CD8-positive, alpha-beta memory T cell (primary cell): ENCODE data around the gene SIT1. TPM values are rescaled to one million over a fixed set of nuclear protein-coding genes. Genes with fewer than 3 reads are reported as not detected.
A peak's percentile ranks its signal among the peaks of the same experiment; 100 is the strongest.
"Not testable (repeated sequence)": the region's sequence is repeated elsewhere in the genome, so short reads cannot be mapped to it uniquely, and the experiment has no call there.

Experiments
- CTCF ChIA-PET: fragments of 350-600 bp; sonication (Branson Sonifier 250); formaldehyde crosslinking; loops from one replicate; lab custom pipeline; 2021; ENCODE audit warnings: antibody characterized with exemption; lab: Charles Lee
- POLR2A ChIA-PET: fragments of 350-600 bp; sonication (Branson Sonifier 250); formaldehyde crosslinking; loops from one replicate; lab custom pipeline; 2021; ENCODE audit warnings: antibody characterized with exemption; lab: Charles Lee
- DNase-seq, 5 donors: peaks; one replicate each; pipeline versions ENCODE4 v3.0.0 to v3.0.0-alpha.2; 2020 to 2022; ENCODE audit warnings: mixed read lengths in 1 of 5
- H3K27ac ChIP-seq: one replicate; pipeline ENCODE4 v1.7.0; 2013; ENCODE audit warnings: low read depth, mild to moderate bottlenecking, low read length, moderate library complexity
- H3K27me3 ChIP-seq: 2 replicates; pipeline ENCODE4 v1.7.0; 2013; ENCODE audit warnings: low read length, mild to moderate bottlenecking; ENCODE audit not compliant: insufficient read depth, poor library complexity, severe bottlenecking
- H3K36me3 ChIP-seq: 2 replicates; pipeline ENCODE4 v1.7.0; 2013; ENCODE audit warnings: mild to moderate bottlenecking, low read length, moderate library complexity; ENCODE audit not compliant: insufficient read depth
- H3K4me1 ChIP-seq: 2 replicates; pipeline ENCODE4 v1.7.0; 2013; ENCODE audit warnings: mild to moderate bottlenecking, low read length, moderate library complexity; ENCODE audit not compliant: insufficient read depth
- H3K4me3 ChIP-seq: 2 replicates; pipeline ENCODE4 v1.7.0; 2013; ENCODE audit warnings: mild to moderate bottlenecking, low read length
- H3K9me3 ChIP-seq: 2 replicates; pipeline ENCODE4 v1.7.0; 2013; ENCODE audit warnings: mild to moderate bottlenecking, low read length
- H3K27ac Mint-ChIP-seq, 8 donors: one replicate each; pipeline ENCODE4 v1.8.0; 2020 to 2021; ENCODE audit warnings: mixed read lengths in 8 of 8, mild to moderate bottlenecking in 6 of 8, inconsistent platforms in 3 of 8, moderate library complexity in 3 of 8
- H3K27me3 Mint-ChIP-seq, 2 donors: one replicate each; pipeline ENCODE4 v1.8.0; 2020 to 2021; ENCODE audit warnings: mixed read lengths in 2 of 2, mild to moderate bottlenecking in 1 of 2, moderate library complexity in 1 of 2
- H3K36me3 Mint-ChIP-seq, 3 donors: one replicate each; pipeline ENCODE4 v1.8.0; 2020 to 2021; ENCODE audit warnings: mixed read lengths in 3 of 3, inconsistent platforms in 1 of 3, mild to moderate bottlenecking in 1 of 3
- H3K4me1 Mint-ChIP-seq, 3 donors: one replicate each; pipeline ENCODE4 v1.8.0; 2020 to 2021; ENCODE audit warnings: mixed read lengths in 3 of 3, inconsistent platforms in 1 of 3, mild to moderate bottlenecking in 1 of 3
- H3K4me3 Mint-ChIP-seq, 7 donors: one replicate each; pipeline ENCODE4 v1.8.0; 2020 to 2021; ENCODE audit warnings: mixed read lengths in 7 of 7, mild to moderate bottlenecking in 6 of 7, moderate library complexity in 4 of 7, inconsistent platforms in 2 of 7
- H3K9me3 Mint-ChIP-seq, 5 donors: one replicate each; pipeline ENCODE4 v1.8.0; 2020 to 2022; ENCODE audit warnings: mixed read lengths in 5 of 5, mild to moderate bottlenecking in 3 of 5, moderate library complexity in 2 of 5, inconsistent platforms in 1 of 5
- polyA plus RNA-seq: library from polyadenylated mRNA; unstranded; fragments of 300-500 nt; fragmentation: Illumina TruSeq; gene quantifications from one replicate; pipeline ENCODE4 v1.2.3, GENCODE V29; 2021
- total RNA-seq, 2 experiments: library from RNA; stranded (reverse); gene quantifications; one replicate each; pipeline ENCODE4 v1.2.3, GENCODE V29; 2021

SIT1 gene
- total and polyA plus RNA-seq, 3 experiments from 2014 or later = 43.1 to 196 (median 43.1) TPM

- H3K9me3 Mint-ChIP-seq, DNase-seq, H3K27me3 ChIP-seq, H3K4me3 ChIP-seq, H3K4me1 ChIP-seq, H3K9me3 ChIP-seq, H3K4me3 Mint-ChIP-seq, H3K27me3 Mint-ChIP-seq, H3K27ac Mint-ChIP-seq, H3K27ac ChIP-seq: not testable (repeated sequence)
- Mint-ChIP-seq H3K4me1 (peaks cover 21 to 28% (median 28%) of the 10 kb centered on the region in 3 donors), H3K36me3 (peaks cover 0 to 32% (median 4%) of the 10 kb centered on the region in 3 donors)
- peaks cover 11% of the 10 kb centered on the region for H3K36me3 ChIP-seq
- ChIA-PET CTCF (interaction anchor here (1.2 to 14.7 kb wide), 18 partner anchors 7 to 214 kb away, joined by 3 to 200 read pairs (median 6); partner anchors contain the start of genes ARHGEF39, CCDC107, GBA2 and RGP1), POLR2A (interaction anchor here (1.0 to 1.6 kb wide), 2 partner anchors 34 to 46 kb away, joined by 3 to 5 read pairs; partner anchors contain the start of genes CCDC107 and RMRP)
Observed at GRCh38 chr9:35612066-35612465, 38.7 kb downstream of the SIT1 start.

- Mint-ChIP-seq H3K4me3 (peak overlapping the region in 2 of 7 donors; percentile 61 to 67), H3K4me1 (peaks cover 21 to 26% (median 26%) of the 10 kb centered on the region in 3 donors), H3K27me3 (peaks cover 0 to 1% of the 10 kb centered on the region in 2 donors), H3K27ac (peak overlapping the region; percentile 3 to 84 (median 66)), H3K9me3 (no peaks in the 10 kb centered on the region), H3K36me3 (peaks cover 0 to 36% (median 4%) of the 10 kb centered on the region in 3 donors)
- Histone ChIP-seq H3K9me3 (no peaks in the 10 kb centered on the region), H3K27me3 (no peaks in the 10 kb centered on the region), H3K4me1 (peaks cover 11% of the 10 kb centered on the region), H3K36me3 (peaks cover 11% of the 10 kb centered on the region), H3K27ac (no peak overlapping the region), H3K4me3 (no peak overlapping the region)
- ChIA-PET POLR2A (interaction anchor here (1.2 to 1.6 kb wide), 3 partner anchors 9 to 47 kb away, joined by 4 to 5 read pairs (median 4); partner anchors contain the start of genes CCDC107 and RMRP), CTCF (interaction anchor here (0.8 to 14.7 kb wide), 29 partner anchors 8 to 494 kb away, joined by 3 to 200 read pairs (median 4); partner anchors contain the start of genes ARHGEF39, CCDC107, CREB3 and GBA2)
- peak; percentile 37 to 68 (median 44) for DNase-seq
Observed at GRCh38 chr9:35611230-35611797, 39.4 kb downstream of the SIT1 start.

GRCh38 chr9:35609820-35610163, 40.9 kb downstream of the SIT1 start:
- H3K27me3 ChIP-seq = no peaks in the 10 kb centered on the region
- Mint-ChIP-seq H3K9me3 (no peaks in the 10 kb centered on the region), H3K36me3 (peaks cover 0 to 41% (median 4%) of the 10 kb centered on the region in 3 donors), H3K27ac (peak overlapping the region in 1 of 8 donors; percentile 47), H3K27me3 (no peaks in the 10 kb centered on the region), H3K4me3 (peak overlapping the region in 1 of 7 donors; percentile 48), H3K4me1 (peaks cover 23 to 29% (median 26%) of the 10 kb centered on the region in 3 donors)
- no peak overlapping the region for H3K4me3 ChIP-seq
- H3K9me3 ChIP-seq = no peaks in the 10 kb centered on the region
- no peak overlapping the region for H3K27ac ChIP-seq
- H3K36me3 ChIP-seq = peaks cover 11% of the 10 kb centered on the region
- ChIA-PET POLR2A (no interaction called here), CTCF (interaction anchor here (0.7 to 14.7 kb wide), 6 partner anchors 10 to 94 kb away, joined by 3 to 200 read pairs (median 33); partner anchors contain the start of genes CCDC107, RMRP and SIT1)
- peaks cover 13% of the 10 kb centered on the region for H3K4me1 ChIP-seq
- no peak for DNase-seq

- H3K4me1 ChIP-seq = peaks cover 13% of the 10 kb centered on the region
- H3K27me3 ChIP-seq = no peaks in the 10 kb centered on the region
- peaks cover 26 to 32% (median 28%) of the 10 kb centered on the region in 3 donors for H3K4me1 Mint-ChIP-seq
- no peak overlapping the region for H3K4me3 ChIP-seq
- ChIA-PET POLR2A (no interaction called here), CTCF (interaction anchor here (1.3 to 14.7 kb wide), 8 partner anchors 8 to 140 kb away, joined by 3 to 200 read pairs (median 10); partner anchors contain the start of genes ARHGEF39, CCDC107, CD72 and GBA2)
- H3K9me3 Mint-ChIP-seq = no peaks in the 10 kb centered on the region
- no peak overlapping the region for H3K27ac ChIP-seq
- peaks cover 0 to under 1% of the 10 kb centered on the region in 2 donors for H3K27me3 Mint-ChIP-seq
- peaks cover 11% of the 10 kb centered on the region for H3K36me3 ChIP-seq
- DNase-seq = no peak
- peak overlapping the region in 3 of 8 donors; percentile 53 to 81 (median 55) for H3K27ac Mint-ChIP-seq
- peak overlapping the region in 1 of 7 donors; percentile 48 for H3K4me3 Mint-ChIP-seq
- H3K36me3 Mint-ChIP-seq = peaks cover 0 to 47% (median 4%) of the 10 kb centered on the region in 3 donors
- no peaks in the 10 kb centered on the region for H3K9me3 ChIP-seq
Observed at GRCh38 chr9:35609001-35609819, 41.5 kb downstream of the SIT1 start.

GRCh38 chr9:35608221-35608620, 42.5 kb downstream of the SIT1 start:
- no peaks in the 10 kb centered on the region for H3K27me3 ChIP-seq
- H3K9me3 Mint-ChIP-seq = no peaks in the 10 kb centered on the region
- H3K9me3 ChIP-seq = no peaks in the 10 kb centered on the region
- DNase-seq = no peak
- peaks cover 11% of the 10 kb centered on the region for H3K36me3 ChIP-seq
- peaks cover 17% of the 10 kb centered on the region for H3K4me1 ChIP-seq
- CTCF ChIA-PET = interaction anchor here (1.3 to 14.7 kb wide), 8 partner anchors 9 to 141 kb away, joined by 3 to 200 read pairs (median 10); partner anchors contain the start of genes ARHGEF39, CCDC107, CD72 and GBA2
- H3K4me3 Mint-ChIP-seq = peak overlapping the region in 1 of 7 donors; percentile 71
- H3K27me3 Mint-ChIP-seq = peaks cover 0 to 2% of the 10 kb centered on the region in 2 donors
- peak overlapping the region in 1 of 8 donors; percentile 88 for H3K27ac Mint-ChIP-seq
- H3K27ac ChIP-seq = no peak overlapping the region
- H3K4me1 Mint-ChIP-seq = peaks cover 36 to 42% (median 38%) of the 10 kb centered on the region in 3 donors
- peaks cover 0 to 48% (median 4%) of the 10 kb centered on the region in 3 donors for H3K36me3 Mint-ChIP-seq
- H3K4me3 ChIP-seq = no peak overlapping the region
- POLR2A ChIA-PET = no interaction called here

GRCh38 chr9:35606726-35607125, 44.0 kb downstream of the SIT1 start:
- H3K36me3 Mint-ChIP-seq = peaks cover 0 to 48% (median 4%) of the 10 kb centered on the region in 3 donors
- H3K4me1 ChIP-seq = peaks cover 21% of the 10 kb centered on the region
- H3K36me3 ChIP-seq = peaks cover 11% of the 10 kb centered on the region
- H3K4me3 ChIP-seq = no peak overlapping the region
- peak overlapping the region; percentile 41 to 81 (median 71) for H3K4me3 Mint-ChIP-seq
- H3K9me3 Mint-ChIP-seq = no peaks in the 10 kb centered on the region
- no peak overlapping the region for H3K27ac ChIP-seq
- ChIA-PET POLR2A (interaction anchor here (0.9 kb wide), 1 partner anchor 123 kb away, joined by 3 read pairs; no protein-coding TSS in a partner anchor), CTCF (interaction anchor here (1.2 to 14.7 kb wide), 4 partner anchors 8 to 122 kb away, joined by 5 to 200 read pairs (median 46); partner anchors contain the start of gene SIT1)
- H3K27me3 ChIP-seq = no peaks in the 10 kb centered on the region
- H3K27me3 Mint-ChIP-seq = peaks cover 0 to 2% of the 10 kb centered on the region in 2 donors
- DNase-seq = no peak
- H3K9me3 ChIP-seq = no peaks in the 10 kb centered on the region
- H3K27ac Mint-ChIP-seq = peak overlapping the region in 5 of 8 donors; percentile 15 to 83 (median 55)
- peaks cover 39 to 45% (median 45%) of the 10 kb centered on the region in 3 donors for H3K4me1 Mint-ChIP-seq

GRCh38 chr9:35606138-35606504, 44.6 kb downstream of the SIT1 start:
- no peak for DNase-seq
- H3K36me3 Mint-ChIP-seq = peaks cover 0 to 48% (median 4%) of the 10 kb centered on the region in 3 donors
- Histone ChIP-seq H3K4me1 (peaks cover 21% of the 10 kb centered on the region), H3K9me3 (no peaks in the 10 kb centered on the region), H3K27ac (peak overlapping the region; percentile 59), H3K4me3 (peak overlapping the region; percentile 76), H3K27me3 (no peaks in the 10 kb centered on the region), H3K36me3 (peaks cover 11% of the 10 kb centered on the region)
- ChIA-PET CTCF (interaction anchor here (0.8 to 9.2 kb wide), 12 partner anchors 9 to 150 kb away, joined by 3 to 54 read pairs (median 4); partner anchors contain the start of genes ARHGEF39, CREB3 and TLN1), POLR2A (interaction anchor here (0.8 to 3.0 kb wide), 8 partner anchors 9 to 126 kb away, joined by 3 to 19 read pairs (median 6); partner anchors contain the start of genes ARHGEF39, CCDC107, CD72 and CREB3)
- no peaks in the 10 kb centered on the region for H3K9me3 Mint-ChIP-seq
- peaks cover 34 to 39% (median 39%) of the 10 kb centered on the region in 3 donors for H3K4me1 Mint-ChIP-seq
- H3K27ac Mint-ChIP-seq = peak overlapping the region; percentile 41 to 84 (median 76)
- peak overlapping the region; percentile 76 to 91 (median 82) for H3K4me3 Mint-ChIP-seq
- H3K27me3 Mint-ChIP-seq = peaks cover 0 to 2% of the 10 kb centered on the region in 2 donors
